Pancreas (tissue), 10 donors: ENCODE measurements around the gene MYO15B. TPM values are rescaled to one million over a fixed set of nuclear protein-coding genes. Genes with fewer than 3 reads are reported as not detected.

Experiments
- ATAC-seq, 4 donors: fragments of 200-7000 bp; cut with Tn5 transposase; one replicate each; pipeline versions ENCODE4 v1.8.0 to v1.9.1; 2020; ENCODE audit warnings: mild to moderate bottlenecking in 4 of 4, moderate library complexity in 4 of 4
- DNase-seq, 6 donors: peaks; one replicate each; pipeline ENCODE4 v3.0.0-alpha.2; 2020
- FAIRE-seq: peaks from 2 replicates; lab custom pipeline; 2012; peaks lifted over from hg19 to GRCh38; lab: Jason Lieb, UNC
- H3K27ac ChIP-seq, 4 donors: fragments of 200-600 bp; sonication (generic); 1 replicate in 3 of 4; 2 replicates in 1 of 4; pipeline versions ENCODE4 v1.5.0 to v1.8.0; 2020
- H3K27me3 ChIP-seq, 4 donors: fragments of 200-600 bp; one replicate each; pipeline ENCODE4 v1.8.0; 2021
- H3K36me3 ChIP-seq, 3 donors: fragments of 200-600 bp; sonication (generic) in 1 of 3; one replicate each; pipeline versions ENCODE4 v1.5.0 to v1.8.0; 2020 to 2021
- H3K4me1 ChIP-seq, 3 donors: fragments of 200-600 bp; one replicate each; pipeline ENCODE4 v1.8.0; 2021
- H3K4me3 ChIP-seq, 4 donors: fragments of 200-600 bp; sonication (generic) in 2 of 4; one replicate each; pipeline versions ENCODE4 v1.5.0 to v1.8.0; 2020 to 2021
- H3K9me3 ChIP-seq, 4 donors: fragments of 200-600 bp; one replicate each; pipeline ENCODE4 v1.8.0; 2021
- CTCF ChIP-seq, 4 donors: fragments of 200-600 bp; sonication (generic) in 3 of 4; IDR thresholded peaks; one replicate each; pipeline versions ENCODE4 v1.5.0 to v1.8.0; 2021; ENCODE audit warnings: antibody characterized with exemption in 4 of 4
- WGBS, 2 donors: extraction: QIAGEN DNeasy Blood & Tissue Kit; methylation state at CpG; one replicate each; pipeline ENCODE4 v1.1.7; 2013; 5-methylcytosine and 5-hydroxymethylcytosine counted together
- intact Hi-C, 3 donors: fragments of 100-400 bp; cut with DNase I; formaldehyde crosslinking; loops; one replicate each; pipeline versions ENCODE4 v1.11.1 to v1.14.2; 2022
- polyA plus RNA-seq, 2 donors: library from polyadenylated mRNA; stranded (reverse); fragments of 200-250 nt; gene quantifications; one replicate each; pipeline ENCODE4 v1.2.3, GENCODE V29; 2013
- total RNA-seq, 6 donors: library from RNA; stranded (reverse); fragmentation: NEBNext Ultra II Directional in 4 of 6; extraction: Animal tissue kit (Norgen Biotek cat#: 25700) in 4 of 6; gene quantifications; one replicate each; pipeline versions ENCODE4 v1.2.1 to v1.2.4, GENCODE V29; 2021 to 2023
- donor health status: healthy with polysubstance abuse.
- donor health status: DM: no; HTN: no; CAD: no; lungs with moderate emphysema.
- donor health status: DM: no; HTN: no; CAD: no.
- donor health status: control.
- donor health status: control.
- donor health status: Bipolar disorder and iron deficiency.
- donor health status: DM: yes; HTN: yes; CAD: no.
- donor health status: DM: no; HTN: no; CAD: no.
- donor health status: DM: no; HTN: no; CAD: no.
- donor health status: DM: yes; HTN: yes; CAD: no.

MYO15B gene
- total and polyA plus RNA-seq, 8 donors = 25.9 to 325 (median 47.1) TPM

GRCh38 chr17:75665981-75666380 lies 78.4 kb downstream of the MYO15B start:
- peak overlapping the region in 1 of 4 donors; percentile 88 for H3K4me3 ChIP-seq
- intact Hi-C loops = no loop called here

GRCh38 chr17:75666959-75667790 lies 79.6 kb downstream of the MYO15B start, which contains the start of the genes RECQL5 and SAP30BP:
Gene RECQL5 (minus strand): TSS chr17:75667154. CDS start chr17:75666557, 597 bp downstream.
Gene SAP30BP (plus strand): TSS chr17:75667338. CDS start chr17:75667373, 35 bp downstream.
- no peaks in the 10 kb centered on the region for H3K9me3 ChIP-seq
- intact Hi-C loops = no loop called here
- FAIRE-seq (peak; percentile 41), ATAC-seq (peak; percentile 100), DNase-seq (peak; percentile 97 to 99 (median 98))
- no peak for TF ChIP-seq CTCF (IDR thresholded peaks at IDR 0.05)
- H3K27ac ChIP-seq = peak within 1 kb of the TSS; percentile 63 to 81 (median 72)
- peaks cover 0 to 20% (median 14%) of the 10 kb centered on the region in 3 donors for H3K4me1 ChIP-seq
- 0 to 1% methylated on average over 55 of the region's 55 CpGs for WGBS, 2 donors
- H3K27me3 ChIP-seq = no peaks in the 10 kb centered on the region
- peak within 1 kb of the TSS; percentile 51 to 92 (median 82) for H3K4me3 ChIP-seq
- H3K36me3 ChIP-seq = peaks cover 3 to 23% (median 6%) of the 10 kb centered on the region in 3 donors

More at GRCh38 chr17:75665981-75666380, 78.4 kb downstream of the MYO15B start:
- WGBS, 2 donors = 73 to 82% methylated on average over 10 of the region's 10 CpGs
- no peaks in the 10 kb centered on the region for H3K9me3 ChIP-seq
- no peak for ATAC-seq
- H3K4me1 ChIP-seq = peaks cover 0 to 20% (median 14%) of the 10 kb centered on the region in 3 donors
- no peak for TF ChIP-seq CTCF (IDR thresholded peaks at IDR 0.05)
- peak in 1 of 6 donors; percentile 15 for DNase-seq
- no peaks in the 10 kb centered on the region for H3K27me3 ChIP-seq
- peaks cover 0 to 15% (median 3%) of the 10 kb centered on the region in 3 donors for H3K36me3 ChIP-seq
- H3K27ac ChIP-seq = no peak overlapping the region
- no peak for FAIRE-seq

GRCh38 chr17:75667825-75668224 lies 80.2 kb downstream of the MYO15B start:
- peaks cover 3 to 29% (median 13%) of the 10 kb centered on the region in 3 donors for H3K36me3 ChIP-seq
- no peak for ATAC-seq
- intact Hi-C loops = no loop called here
- DNase-seq = no peak
- no peak for FAIRE-seq
- WGBS, 2 donors = 3% methylated on average over 4 of the region's 4 CpGs
- no peak for TF ChIP-seq CTCF (IDR thresholded peaks at IDR 0.05)
- H3K4me1 ChIP-seq = peaks cover 0 to 20% (median 14%) of the 10 kb centered on the region in 3 donors
- H3K4me3 ChIP-seq = peak overlapping the region; percentile 51 to 92 (median 82)
- H3K27ac ChIP-seq = peak overlapping the region in 3 of 4 donors; percentile 66 to 81 (median 79)
- H3K27me3 ChIP-seq = no peaks in the 10 kb centered on the region
- no peaks in the 10 kb centered on the region for H3K9me3 ChIP-seq

GRCh38 chr17:75668489-75668888 lies 80.9 kb downstream of the MYO15B start:
- peak overlapping the region in 2 of 4 donors; percentile 76 to 88 for H3K4me3 ChIP-seq
- intact Hi-C loops = no loop called here
- 57% methylated on average over 4 of the region's 4 CpGs for WGBS, 2 donors
- no peak for FAIRE-seq
- H3K27ac ChIP-seq = no peak overlapping the region
- DNase-seq = no peak
- no peak for ATAC-seq
- no peaks in the 10 kb centered on the region for H3K9me3 ChIP-seq
- no peak for TF ChIP-seq CTCF (IDR thresholded peaks at IDR 0.05)
- peaks cover 0 to 20% (median 14%) of the 10 kb centered on the region in 3 donors for H3K4me1 ChIP-seq
- H3K27me3 ChIP-seq = no peaks in the 10 kb centered on the region
- peaks cover 3 to 35% (median 14%) of the 10 kb centered on the region in 3 donors for H3K36me3 ChIP-seq
